ENCODE results near the gene TMIGD1.
A peak's percentile ranks its signal among the peaks of the same experiment; 100 is the strongest.

TMIGD1 gene, protein sequence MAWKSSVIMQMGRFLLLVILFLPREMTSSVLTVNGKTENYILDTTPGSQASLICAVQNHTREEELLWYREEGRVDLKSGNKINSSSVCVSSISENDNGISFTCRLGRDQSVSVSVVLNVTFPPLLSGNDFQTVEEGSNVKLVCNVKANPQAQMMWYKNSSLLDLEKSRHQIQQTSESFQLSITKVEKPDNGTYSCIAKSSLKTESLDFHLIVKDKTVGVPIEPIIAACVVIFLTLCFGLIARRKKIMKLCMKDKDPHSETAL

DNA sequence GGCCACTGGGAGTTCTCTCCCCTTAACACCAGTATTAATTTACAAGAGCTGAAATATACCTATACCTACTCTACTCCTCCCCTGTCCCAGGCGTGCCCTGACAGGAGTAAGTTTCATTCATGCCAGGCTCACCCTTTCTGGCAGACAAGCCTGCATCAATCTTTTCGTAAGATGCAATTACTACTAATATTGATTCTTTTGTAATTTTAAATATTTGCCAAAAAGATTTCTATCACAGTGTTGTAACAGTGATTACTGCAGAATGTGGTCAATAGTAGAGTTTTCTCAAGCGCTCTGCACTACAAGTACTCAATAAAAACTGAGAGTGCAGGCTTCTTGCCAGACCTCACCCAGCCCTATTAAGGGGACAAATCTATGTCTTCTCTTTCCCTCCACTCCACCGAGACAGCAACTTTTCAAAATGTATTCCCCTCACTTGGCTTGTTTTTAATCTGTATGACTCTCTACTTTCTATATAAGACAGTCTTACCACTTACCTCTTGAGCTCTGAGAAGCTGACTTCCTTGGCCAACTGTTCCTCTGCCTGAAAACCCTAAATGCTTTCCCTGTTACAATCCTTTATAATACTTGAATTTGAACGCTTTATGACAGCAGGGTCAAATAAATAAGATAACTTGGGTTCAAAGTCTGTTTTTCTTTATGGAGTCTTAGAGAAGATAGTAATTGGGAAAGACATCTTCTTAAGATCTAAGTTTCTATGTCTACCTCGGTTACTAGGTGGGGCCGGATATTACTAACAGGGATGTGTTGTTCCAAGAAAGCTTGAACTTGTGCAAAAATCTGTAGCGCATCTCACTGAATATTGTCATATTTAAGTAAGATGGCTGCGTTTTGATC is at the start of gene TMIGD1:
Gene TMIGD1, minus strand, starts transcription at position 555 of the 858 bp plus-strand sequence. CDS start 1,924 bp downstream, outside the sequence.
- no peak for DNase-seq

DNA sequence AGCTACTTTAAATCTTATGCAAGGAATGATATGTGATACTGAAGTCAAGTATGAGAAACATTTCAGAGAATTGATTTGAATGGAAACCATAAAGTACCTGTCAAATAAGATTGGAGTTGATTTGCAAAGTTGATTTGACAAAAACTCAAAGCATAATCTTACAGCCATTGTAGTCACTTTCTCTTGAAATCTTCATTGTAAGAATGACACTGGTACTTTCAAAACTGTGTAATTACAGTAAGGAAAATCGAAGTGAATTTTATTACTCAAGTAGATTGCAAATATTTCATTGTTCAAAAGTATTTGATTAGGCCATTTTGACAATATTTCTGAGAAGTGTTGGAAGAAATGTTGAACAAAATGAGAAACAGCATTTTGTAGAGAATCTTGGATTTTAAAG is 48.5 kb upstream of the TMIGD1 start:
- DNase-seq = no peak

DNA sequence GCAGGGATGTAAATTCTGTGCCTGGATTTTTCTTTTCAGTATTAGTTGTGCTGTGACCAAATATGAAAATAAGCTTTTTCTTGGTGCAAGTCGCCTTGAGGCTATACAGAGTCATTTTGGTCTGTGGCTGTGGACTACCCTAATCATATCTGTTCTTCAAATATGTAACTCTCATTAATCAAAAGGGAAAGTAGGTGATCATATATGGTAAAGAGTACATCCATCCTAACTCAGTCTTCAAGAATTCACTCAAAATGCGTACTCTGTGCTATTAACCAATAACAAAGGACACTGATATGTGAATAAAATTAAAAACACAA is 47.4 kb upstream of the TMIGD1 start:
- DNase-seq = no peak

DNA sequence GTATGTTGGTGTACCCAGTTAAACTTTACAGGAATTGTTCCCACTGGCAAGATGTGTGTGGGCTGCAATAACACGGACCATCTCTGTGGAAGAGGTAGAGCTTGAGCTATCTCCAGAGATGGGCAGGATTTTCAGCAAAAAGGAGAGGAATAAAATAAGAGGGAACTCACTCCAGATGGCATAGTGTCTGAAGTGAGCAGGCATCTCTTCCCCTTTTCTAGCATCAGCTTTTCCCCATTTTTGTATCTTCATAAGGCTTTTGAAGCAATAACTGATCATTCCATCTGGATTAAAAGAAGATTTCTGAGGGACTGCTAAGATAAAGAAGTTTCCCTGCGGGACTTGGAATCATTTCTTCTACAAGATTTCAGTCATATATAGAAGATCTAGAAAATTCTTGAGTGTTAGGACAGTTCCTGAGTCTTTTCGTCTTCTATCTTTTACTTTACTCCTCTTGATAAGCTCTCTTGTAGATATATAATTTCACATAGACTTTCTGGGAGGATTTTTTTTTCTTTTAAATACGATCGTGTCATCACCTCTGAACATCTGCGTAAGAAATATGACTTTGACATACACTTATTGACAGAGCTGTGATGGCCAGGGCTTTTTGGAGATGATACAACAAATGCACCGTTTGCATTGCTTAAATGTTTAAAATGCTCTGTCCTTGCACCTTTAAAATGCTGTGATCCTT is 46.9 kb upstream of the TMIGD1 start:
- peak in 1 of 2 donors; percentile 18 for DNase-seq

DNA sequence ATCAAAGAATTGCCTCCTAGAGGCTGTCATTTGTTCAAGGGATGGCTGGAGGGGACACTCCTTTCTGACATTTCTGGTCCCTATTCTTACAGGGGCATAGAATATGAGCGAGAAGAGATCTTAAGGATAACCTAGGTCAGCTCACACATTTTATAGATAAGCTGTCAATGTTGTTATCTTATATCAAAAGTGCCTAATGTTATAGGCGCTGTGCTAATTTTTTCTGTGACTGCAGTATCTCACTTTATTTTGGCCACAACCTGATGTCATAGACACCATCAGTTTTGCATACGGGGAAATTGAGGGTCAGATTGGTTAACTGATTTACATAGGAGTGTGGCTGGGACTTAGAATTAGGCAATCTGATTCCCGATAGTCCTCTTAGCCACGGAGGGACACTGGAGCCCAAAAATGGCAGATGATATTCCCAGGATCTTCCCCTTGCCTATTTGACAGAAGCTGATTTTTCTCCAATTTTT is 46.1 kb upstream of the TMIGD1 start:
- DNase-seq = no peak

DNA sequence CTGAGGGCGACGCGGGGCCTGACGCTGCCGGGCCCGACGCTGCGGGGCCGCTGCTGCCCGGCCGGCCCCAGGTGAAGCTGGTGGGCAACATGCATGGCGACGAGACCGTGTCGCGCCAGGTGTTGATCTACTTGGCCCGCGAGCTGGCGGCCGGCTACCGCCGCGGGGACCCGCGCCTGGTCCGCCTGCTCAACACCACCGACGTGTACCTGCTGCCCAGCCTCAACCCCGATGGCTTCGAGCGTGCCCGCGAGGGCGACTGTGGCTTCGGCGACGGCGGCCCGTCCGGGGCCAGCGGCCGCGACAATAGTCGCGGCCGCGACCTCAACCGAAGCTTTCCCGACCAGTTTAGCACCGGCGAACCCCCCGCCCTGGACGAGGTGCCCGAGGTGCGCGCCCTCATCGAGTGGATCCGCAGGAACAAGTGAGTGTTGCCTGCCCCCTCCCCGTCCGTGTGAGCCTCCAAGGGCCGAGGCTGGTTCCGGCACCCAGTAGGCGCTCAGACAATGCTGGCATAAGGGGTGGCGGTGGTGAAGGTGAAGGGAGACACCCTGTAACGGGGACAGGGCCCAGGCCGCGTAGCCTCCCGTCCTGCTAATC is 45.5 kb upstream of the TMIGD1 start:
- no peak for DNase-seq

DNA sequence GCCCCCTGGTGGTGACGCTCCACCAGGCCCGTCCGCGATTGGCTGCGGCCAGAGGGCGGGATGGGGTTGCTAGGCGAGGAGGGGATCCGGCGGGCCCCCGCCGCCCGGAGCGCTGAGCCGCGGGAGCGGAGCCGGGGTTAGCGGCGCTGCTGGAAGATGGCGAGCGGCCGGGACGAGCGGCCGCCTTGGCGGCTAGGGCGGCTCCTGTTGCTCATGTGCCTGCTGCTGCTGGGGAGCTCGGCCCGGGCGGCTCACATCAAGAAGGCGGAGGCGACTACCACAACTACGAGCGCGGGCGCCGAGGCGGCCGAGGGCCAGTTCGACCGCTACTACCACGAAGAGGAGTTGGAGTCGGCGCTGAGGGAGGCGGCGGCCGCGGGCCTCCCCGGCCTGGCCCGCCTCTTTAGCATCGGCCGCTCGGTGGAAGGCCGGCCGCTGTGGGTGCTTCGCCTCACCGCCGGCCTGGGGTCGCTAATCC is 45.0 kb upstream of the TMIGD1 start, which contains the start of gene CPD:
Gene CPD, plus strand, starts transcription at position 103 of the 478 bp plus-strand sequence. Its CDS starts 54 bp downstream, at position 157.
- peak; percentile 95 to 98 for DNase-seq

DNA sequence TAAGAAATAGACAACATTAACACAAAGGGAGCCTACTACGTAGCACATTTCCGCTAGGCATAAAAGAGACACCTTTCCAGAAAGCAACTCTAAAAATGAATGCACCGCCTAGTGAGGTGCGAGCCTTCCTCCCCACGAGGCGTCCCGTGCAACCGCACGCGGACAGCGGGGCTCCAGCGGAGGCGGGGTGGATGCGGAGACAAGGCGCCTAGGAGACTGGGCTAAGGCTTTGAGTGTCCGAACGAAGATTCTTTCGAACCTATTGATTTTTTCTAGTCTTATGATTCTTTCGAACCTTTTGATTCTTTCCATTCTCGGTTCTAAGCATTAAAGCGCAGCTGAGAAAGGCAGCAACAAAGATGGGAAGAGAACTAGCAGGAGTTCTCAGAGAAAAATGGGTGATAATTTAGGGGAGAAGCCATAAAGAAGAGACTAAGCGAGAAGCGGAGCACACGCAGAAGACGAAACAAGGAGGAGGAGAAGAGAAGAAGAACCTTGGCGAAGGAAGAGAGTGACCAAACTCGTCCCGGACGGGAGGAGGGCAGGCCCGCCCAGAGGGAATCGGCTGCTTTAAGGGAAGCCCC is 44.5 kb upstream of the TMIGD1 start:
- DNase-seq = no peak

DNA sequence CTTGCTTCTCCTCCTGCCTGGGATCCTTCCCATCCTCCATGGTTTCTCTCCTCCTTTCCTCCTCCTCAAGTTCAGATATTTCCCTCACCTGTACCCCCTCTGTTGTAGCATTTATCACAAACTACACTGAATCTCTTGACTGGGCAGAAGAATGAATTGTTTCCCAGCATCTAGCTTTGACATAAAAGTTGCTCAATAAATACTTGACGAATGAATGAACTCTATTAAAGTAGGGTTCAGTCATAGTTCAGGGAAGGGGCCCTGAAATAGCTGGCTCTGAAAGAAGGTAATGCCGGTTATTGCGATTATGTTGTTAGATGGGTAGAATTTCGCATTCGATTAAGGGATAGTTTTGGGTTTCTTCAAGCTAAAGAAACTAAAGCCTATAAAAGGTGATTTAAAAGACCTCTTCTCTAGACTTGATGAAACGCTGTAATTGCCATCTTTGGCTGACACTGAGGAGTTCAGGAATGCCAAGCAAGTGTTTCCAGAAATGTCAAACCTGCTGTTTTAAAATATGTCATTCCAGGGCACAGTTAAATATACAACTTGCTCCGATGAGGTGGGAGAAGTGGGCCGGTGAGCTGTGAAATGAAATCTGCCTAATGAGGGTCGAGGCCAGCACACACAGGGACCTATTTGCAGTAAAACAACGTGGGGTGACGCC is 43.9 kb upstream of the TMIGD1 start:
- DNase-seq = no peak

DNA sequence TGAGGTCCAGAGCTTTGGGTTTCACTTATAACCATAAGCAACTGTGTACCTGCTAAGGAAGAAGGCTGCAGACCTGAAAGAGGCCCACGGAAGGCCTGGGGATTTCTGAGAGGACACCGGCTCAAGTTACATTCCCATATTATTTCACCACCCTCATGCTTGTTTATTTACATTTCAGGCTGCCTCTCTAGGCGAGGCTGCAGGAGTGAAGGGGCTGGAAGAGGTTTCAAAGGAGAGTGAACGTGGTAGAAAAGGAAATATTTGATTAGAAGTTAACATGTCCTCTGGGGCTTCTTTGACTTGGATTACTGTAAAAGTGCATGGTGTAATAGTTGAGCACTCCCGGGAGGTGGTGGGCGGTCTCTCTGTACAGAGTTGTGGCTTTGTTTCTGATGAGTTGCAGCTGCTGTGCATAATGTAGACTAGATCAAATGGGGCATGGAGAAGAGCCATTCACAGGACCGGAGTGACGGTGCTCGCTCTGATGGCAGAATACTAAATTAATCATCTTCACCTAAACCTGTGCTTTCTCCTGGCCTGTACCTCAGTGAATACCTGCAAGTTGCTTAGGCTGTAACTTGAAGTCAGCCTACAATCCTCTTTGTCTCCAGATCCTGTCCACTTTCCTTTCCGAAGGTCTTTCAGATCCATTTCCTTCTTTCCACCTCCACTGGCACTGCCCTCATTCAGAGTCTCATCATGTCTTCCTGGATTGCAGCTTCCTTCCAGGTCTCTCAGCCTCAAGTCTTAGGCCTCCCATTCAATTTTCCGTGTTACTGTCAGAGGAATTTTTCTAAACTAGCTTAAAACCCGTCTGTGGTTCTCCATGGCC is 43.0 kb upstream of the TMIGD1 start:
- peak; percentile 24 to 56 for DNase-seq

DNA sequence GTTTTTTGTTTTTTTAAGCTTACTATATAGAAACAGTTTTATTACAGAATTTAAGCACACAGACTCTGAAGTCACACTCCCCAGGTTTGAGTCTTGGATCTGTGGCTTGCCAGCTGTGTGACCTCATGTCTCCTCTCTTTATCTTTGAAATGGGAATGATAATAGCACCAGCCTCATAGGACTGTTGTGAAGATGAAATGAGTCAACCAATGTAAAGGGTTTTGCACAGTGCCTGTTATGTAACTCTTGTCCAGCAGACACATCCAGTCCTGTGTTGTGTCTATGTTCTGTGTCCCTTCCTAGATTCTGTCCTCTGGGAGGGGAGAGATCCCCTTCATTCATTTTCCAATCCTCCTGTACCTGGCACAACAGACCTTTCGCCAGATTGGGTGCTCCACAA is 41.8 kb upstream of the TMIGD1 start:
- DNase-seq = no peak

DNA sequence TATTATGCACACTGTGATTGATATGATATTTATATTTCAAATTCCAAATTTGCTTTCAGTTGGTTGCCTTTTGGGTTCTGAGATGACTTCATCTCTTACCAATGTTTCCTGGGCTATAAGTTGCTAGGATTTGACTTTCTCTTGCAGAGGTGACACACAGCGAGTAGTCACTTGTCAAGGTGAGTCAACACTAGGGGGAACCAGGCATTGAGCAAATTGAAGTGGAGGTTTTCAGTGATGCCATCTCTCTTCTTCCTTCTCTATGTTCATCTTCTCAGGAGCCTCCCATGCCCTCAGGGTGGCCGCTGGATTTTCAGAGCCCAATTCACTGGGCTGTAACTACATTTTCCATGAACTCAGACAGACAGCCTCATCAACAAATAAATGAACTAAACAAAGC is 38.9 kb upstream of the TMIGD1 start:
- DNase-seq = no peak

DNA sequence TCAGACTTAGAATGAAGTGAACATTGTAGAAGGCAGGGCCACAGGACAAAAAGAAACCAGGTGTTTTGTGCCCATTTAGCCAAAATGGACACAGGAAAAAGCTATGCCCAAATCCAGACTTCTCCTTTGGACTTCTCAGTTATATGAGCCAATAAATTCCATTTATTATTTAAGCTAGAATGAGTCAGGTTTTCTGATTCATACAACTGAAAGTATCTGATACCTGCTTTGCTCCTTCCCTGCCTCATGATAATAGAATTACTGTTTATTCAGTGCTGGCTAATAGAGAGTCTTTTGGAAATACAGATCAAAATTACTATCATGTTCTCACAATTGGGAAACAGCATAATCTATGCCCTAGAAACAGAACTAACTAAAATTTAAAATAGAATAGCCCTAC is 36.1 kb upstream of the TMIGD1 start:
- no peak for DNase-seq

DNA sequence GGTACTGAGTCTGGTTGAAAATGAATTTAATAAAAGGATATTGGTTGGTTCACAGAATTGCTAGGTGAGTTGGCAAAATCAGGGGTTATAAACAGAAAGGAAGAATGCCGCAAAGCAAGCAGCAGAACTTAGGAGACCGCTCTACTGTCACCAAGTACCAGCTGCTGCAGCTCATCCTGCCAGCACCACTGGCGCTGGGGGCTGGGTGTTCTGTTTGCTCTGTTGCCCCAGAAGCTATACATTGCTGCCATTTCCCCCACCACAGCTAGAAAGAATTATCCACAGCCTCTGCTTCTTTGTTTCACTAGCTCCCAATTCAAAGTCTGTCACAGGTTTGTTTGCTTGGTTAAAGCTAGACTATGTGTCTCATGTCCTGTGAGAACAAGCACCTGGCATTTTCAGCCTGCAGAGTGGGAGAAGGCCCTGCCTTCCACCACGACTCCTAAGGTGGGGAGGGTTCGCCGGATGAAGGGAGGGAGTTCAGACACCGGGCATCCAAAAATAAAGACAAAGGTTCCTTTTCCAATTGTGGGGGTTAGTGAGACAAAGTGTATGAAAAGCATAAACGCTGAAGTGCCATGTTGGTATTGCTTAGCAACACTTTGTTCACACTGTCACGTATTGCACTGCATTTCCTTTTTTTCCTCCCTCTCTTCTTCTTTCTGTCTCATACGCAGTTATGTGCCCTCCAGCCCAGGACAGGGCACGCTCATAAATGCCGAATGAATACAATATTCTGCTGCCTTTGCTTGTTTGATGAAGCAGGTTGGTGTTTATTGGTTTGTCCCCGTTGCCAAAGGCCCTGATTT is 35.3 kb upstream of the TMIGD1 start:
- DNase-seq = no peak

DNA sequence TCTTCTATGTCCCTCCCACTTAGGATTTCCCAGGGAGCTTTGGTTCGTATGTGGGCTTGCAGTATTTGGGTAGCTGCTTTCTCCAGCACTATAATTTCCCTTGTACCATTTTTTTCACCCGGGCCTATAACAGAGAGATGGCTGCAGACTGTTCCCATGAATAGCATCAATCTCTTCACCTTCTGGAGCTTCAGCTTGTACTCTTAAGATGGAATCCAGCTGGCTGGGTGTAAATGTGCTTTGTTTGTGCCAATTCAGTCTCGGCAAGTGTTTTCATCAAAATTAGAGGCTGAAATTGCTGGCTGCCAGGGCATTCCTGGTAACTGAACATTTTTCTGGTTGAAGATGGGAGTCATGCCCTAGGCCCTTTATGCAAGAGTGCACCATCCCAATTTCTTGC is 32.7 kb upstream of the TMIGD1 start:
- DNase-seq = peak in 1 of 2 donors; percentile 39

DNA sequence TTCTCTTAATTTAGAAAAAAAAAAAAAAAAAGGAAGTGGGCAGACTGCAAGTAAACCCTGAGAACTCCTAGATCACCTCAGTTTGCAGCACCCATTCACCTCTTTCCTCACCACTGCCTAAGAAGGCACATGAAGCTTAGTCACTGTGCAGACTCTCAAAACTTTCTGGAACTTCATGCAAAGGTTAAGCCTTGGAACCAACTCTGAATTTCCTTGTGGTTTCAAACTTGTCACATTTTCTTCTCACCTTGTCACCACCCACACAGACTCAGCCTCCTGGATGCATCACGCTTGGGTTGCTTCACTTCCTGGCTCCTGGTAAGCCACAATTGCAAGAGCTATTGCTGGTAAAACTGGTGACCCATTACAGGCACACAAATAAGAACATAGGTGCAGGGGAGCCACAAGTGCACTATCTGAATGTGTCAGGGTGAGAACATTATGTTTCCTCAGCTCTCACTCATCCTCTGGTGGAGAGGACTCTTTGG is 29.9 kb upstream of the TMIGD1 start:
- no peak for DNase-seq

DNA sequence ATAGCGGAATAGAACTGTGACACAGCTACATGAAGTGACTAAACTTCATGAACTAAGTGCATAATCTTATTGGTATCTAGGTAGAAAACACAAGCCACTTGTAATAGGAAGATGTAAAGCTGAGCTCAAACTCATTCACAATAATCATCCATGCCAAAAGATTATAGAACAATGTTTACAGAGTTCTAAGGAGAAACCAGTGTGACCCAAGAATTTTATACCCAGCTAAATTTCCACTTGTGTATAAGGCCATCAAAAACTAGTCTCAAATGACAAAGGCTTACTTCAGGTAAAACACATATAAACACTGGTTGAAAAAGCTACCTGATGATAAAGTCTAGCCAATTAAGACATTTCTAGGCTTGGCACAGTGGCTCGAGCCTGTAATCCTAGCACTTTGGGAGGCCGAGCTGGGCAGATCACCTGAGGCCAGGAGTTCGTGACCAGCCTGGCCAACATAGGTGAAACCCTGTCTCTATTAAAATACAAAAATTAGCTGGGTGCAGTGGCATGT is 28.0 kb upstream of the TMIGD1 start:
- DNase-seq = no peak

DNA sequence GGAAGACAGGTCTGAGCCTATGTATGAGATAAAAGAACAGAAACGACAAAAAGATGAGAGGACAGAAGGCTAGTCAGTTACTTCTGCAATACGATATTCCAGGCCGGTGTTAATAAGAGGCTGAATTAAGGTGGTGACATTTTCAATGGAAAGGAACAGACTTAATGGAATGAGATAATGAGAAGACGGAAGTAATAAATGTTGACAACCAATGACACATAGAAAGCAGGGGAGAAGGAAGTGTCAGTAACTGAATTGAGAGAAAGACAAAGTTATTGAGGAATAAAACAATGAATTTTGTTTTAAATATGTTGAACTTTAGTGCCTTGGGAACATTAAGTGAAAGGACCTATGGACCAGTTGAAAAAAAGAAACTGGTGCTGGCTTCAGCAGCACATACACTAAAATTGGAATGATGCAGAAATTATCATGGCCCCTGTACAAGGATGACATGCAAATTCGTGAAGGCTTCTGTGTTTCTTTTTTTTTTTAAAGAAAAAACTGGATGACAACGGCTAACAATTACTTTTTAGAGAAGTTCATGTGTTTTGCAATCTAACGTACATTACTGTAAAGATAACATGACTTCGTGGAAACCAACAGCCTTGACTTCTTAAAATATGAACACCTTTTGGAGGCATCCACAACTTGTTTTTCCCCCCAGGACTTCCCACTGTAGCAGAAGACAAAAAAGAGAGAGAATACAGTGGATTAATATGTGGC is 26.4 kb upstream of the TMIGD1 start:
- DNase-seq = no peak

Data from hippocampal formation (tissue), 2 donors.